Karpas-422 (cell line): ENCODE measurements around the gene GRIN2D. TPM values are rescaled to one million over a fixed set of nuclear protein-coding genes. Genes with fewer than 3 reads are reported as not detected.

Source experiments
- DNase-seq: peaks from one replicate; pipeline ENCODE4 v3.0.0-alpha.2; 2015
- H2AFZ ChIP-seq: fragments of 200-600 bp; sonication (generic); 2 replicates; pipeline ENCODE4 v1.6.1; 2014; ENCODE audit warnings: antibody characterized with exemption, low read length, mixed read lengths
- H3K27ac ChIP-seq: fragments of 200-600 bp; sonication (generic); 2 replicates; pipeline ENCODE4 v1.5.1; 2014; ENCODE audit warnings: mild to moderate bottlenecking, low read length, moderate library complexity
- H3K27me3 ChIP-seq: fragments of 200-600 bp; sonication (generic); 2 replicates; pipeline ENCODE4 v1.6.1; 2014; ENCODE audit warnings: low read length, mixed read lengths
- H3K36me3 ChIP-seq: fragments of 200-600 bp; sonication (generic); 2 replicates; pipeline ENCODE4 v1.6.1; 2014; ENCODE audit warnings: low read length, mixed read lengths; ENCODE audit not compliant: insufficient read depth
- H3K4me1 ChIP-seq: fragments of 200-600 bp; sonication (generic); 2 replicates; pipeline ENCODE4 v1.6.1; 2014; ENCODE audit warnings: mild to moderate bottlenecking, low read length, mixed read lengths
- H3K4me2 ChIP-seq: fragments of 200-600 bp; sonication (generic); 2 replicates; pipeline ENCODE4 v1.6.1; 2014; ENCODE audit warnings: low read length, low read depth, mild to moderate bottlenecking; ENCODE audit not compliant: poor library complexity, severe bottlenecking
- H3K4me3 ChIP-seq: fragments of 200-600 bp; sonication (generic); 2 replicates; pipeline ENCODE4 v1.5.1; 2014; ENCODE audit warnings: mild to moderate bottlenecking, antibody characterized with exemption, low read length, mixed read lengths
- H3K79me2 ChIP-seq: fragments of 200-600 bp; sonication (generic); 2 replicates; pipeline ENCODE4 v1.6.1; 2014; ENCODE audit warnings: mild to moderate bottlenecking, low read length, mixed read lengths
- H3K9ac ChIP-seq: fragments of 200-600 bp; sonication (generic); 2 replicates; pipeline ENCODE4 v1.6.0; 2014; ENCODE audit warnings: low read length
- H3K9me2 ChIP-seq: fragments of 200-600 bp; sonication (generic), shearing (Covaris generic); replicated peaks from 2 replicates; pipeline ENCODE4 v1.6.0; 2014; ENCODE audit warnings: mild to moderate bottlenecking, low read length, moderate library complexity; ENCODE audit not compliant: insufficient read depth
- H3K9me3 ChIP-seq: fragments of 300-700, 200-600 bp; sonication (generic); 2 replicates; pipeline ENCODE4 v1.6.1; 2014; ENCODE audit warnings: low read length, mixed read lengths
- H4K20me1 ChIP-seq: fragments of 200-600 bp; sonication (generic); 2 replicates; pipeline ENCODE4 v1.6.1; 2014; ENCODE audit warnings: mild to moderate bottlenecking, antibody characterized with exemption, low read length, low read depth; ENCODE audit not compliant: insufficient read depth
- total RNA-seq: library from RNA; depleted of rRNA; stranded (reverse); fragments of >200 nt; shearing (Covaris generic); gene quantifications from 2 replicates; pipeline ENCODE4 v1.2.3, GENCODE V29; 2014; ENCODE audit warnings: low replicate concordance

The GRIN2D gene
- total RNA-seq, 1 experiment from 2014 or later: not detected

DNA sequence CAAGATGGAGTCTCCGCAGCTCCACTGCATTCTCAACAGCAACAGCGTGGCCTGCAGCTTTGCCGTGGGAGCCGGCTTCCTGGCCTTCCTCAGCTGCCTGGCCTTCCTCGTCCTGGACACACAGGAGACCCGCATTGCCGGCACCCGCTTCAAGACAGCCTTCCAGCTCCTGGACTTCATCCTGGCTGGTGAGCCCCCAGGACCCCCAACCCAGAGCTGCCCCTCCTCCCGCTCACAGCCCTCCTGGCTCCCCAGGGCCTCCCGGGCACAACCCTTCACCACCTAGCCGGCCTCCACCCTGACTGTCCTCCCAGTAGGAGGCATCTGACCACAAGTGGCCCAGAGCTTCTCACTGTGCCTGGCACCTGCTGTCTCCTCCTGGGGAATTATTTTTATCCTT is 19.9 kb upstream of the GRIN2D start:
- no peak for DNase-seq
- Histone ChIP-seq H3K4me3 (no peak overlapping the region), H4K20me1 (no peaks in the 10 kb centered on the region), H3K9me3 (no peaks in the 10 kb centered on the region), H3K27ac (no peak overlapping the region), H3K79me2 (no peaks in the 10 kb centered on the region), H3K4me1 (no peaks in the 10 kb centered on the region), H3K27me3 (no peaks in the 10 kb centered on the region), H2AFZ (no peak overlapping the region), H3K36me3 (no peaks in the 10 kb centered on the region), H3K9me2 (no peaks in the 10 kb centered on the region), H3K4me2 (no peak overlapping the region), H3K9ac (no peak overlapping the region)

GRCh38 chr19:48378194-48378570 is 15.3 kb upstream of the GRIN2D start:
- no peaks in the 10 kb centered on the region; the same call in 1 of the 2 replicates for H3K36me3 ChIP-seq
- no peaks in the 10 kb centered on the region for H3K9me3 ChIP-seq
- H3K9ac ChIP-seq: no peak overlapping the region
- H3K4me2 ChIP-seq: no peak overlapping the region
- H3K27me3 ChIP-seq: no peaks in the 10 kb centered on the region
- no peak overlapping the region for H3K27ac ChIP-seq
- H4K20me1 ChIP-seq: no peaks in the 10 kb centered on the region
- DNase-seq: no peak
- H3K4me1 ChIP-seq: no peaks in the 10 kb centered on the region
- H3K4me3 ChIP-seq: no peak overlapping the region
- H2AFZ ChIP-seq: no peak overlapping the region
- H3K79me2 ChIP-seq: no peaks in the 10 kb centered on the region
- no peaks in the 10 kb centered on the region for H3K9me2 ChIP-seq

DNA sequence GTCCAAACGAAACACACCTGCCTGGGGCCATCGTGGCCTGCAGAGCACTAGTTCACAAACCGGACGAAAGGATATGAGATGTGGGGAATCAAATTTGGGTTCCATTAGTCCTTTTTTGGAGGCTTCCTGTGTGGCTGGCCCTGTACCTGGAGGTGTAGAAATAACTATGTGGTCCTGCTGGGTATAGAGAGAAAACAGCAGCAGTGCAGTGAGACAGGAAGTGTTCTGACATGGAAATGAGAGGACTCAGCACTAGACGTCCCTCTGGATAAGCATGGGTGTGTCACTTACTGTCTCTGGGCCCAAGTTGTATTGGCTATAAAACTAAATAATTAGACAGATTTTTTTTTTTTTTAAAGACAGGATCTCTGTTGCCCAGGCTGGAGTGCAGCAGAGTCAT is 14.4 kb upstream of the GRIN2D start:
- Histone ChIP-seq H2AFZ (no peak overlapping the region), H3K4me1 (no peaks in the 10 kb centered on the region), H4K20me1 (no peaks in the 10 kb centered on the region), H3K9ac (no peak overlapping the region), H3K27ac (no peak overlapping the region), H3K27me3 (no peaks in the 10 kb centered on the region), H3K4me3 (no peak overlapping the region), H3K9me3 (no peaks in the 10 kb centered on the region), H3K4me2 (no peak overlapping the region), H3K9me2 (no peaks in the 10 kb centered on the region), H3K36me3 (no peaks in the 10 kb centered on the region; the same call in 1 of the 2 replicates), H3K79me2 (no peaks in the 10 kb centered on the region)
- DNase-seq: no peak

DNA sequence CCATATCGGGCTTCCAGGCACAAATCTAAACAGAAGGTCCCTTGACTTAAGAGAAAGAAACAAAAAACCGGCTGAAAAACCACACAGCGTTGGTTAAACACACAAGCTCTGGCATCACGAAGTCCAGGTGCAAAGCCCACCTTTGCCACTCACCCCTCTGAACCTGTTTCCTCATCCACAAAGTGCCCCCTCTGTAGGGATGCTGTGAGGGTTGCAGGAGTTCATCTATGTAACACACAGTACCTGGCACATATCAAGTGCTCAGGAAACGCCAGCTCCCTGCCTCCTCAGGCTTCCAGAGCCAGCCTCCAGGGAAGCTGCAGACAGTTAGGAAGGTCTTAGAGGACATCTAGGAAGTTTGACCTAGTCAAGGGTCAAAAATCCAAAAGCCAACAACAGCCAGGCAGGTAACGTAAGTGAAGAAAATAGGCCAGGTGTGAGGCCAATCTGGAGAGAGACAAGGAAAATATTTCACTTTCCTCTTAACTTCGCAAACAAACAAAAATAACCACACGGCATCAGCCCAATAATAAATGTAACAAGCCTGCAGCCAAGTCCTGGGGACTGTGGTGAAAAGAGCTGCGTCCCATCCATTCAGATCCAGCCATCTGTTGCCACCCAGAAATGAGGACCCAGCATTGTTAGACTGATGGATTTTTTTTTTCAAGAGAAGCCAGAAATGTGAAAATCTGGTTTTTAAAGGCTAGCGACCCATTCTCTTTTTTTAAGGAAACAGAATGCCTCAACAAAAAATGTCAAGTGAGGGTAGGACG is 12.1 kb upstream of the GRIN2D start:
- Histone ChIP-seq H3K79me2 (no peaks in the 10 kb centered on the region), H3K9ac (no peak overlapping the region), H3K27ac (no peak overlapping the region), H4K20me1 (no peaks in the 10 kb centered on the region), H2AFZ (no peak overlapping the region), H3K27me3 (no peaks in the 10 kb centered on the region), H3K9me2 (no peaks in the 10 kb centered on the region), H3K4me1 (no peaks in the 10 kb centered on the region), H3K4me3 (no peak overlapping the region), H3K4me2 (no peak overlapping the region), H3K36me3 (peaks cover 7% of the 10 kb centered on the region), H3K9me3 (no peaks in the 10 kb centered on the region)
- DNase-seq: no peak

GRCh38 chr19:48382286-48382685 is 11.2 kb upstream of the GRIN2D start:
- no peaks in the 10 kb centered on the region for H4K20me1 ChIP-seq
- H3K27me3 ChIP-seq: no peaks in the 10 kb centered on the region
- H3K9ac ChIP-seq: no peak overlapping the region
- H3K4me1 ChIP-seq: no peaks in the 10 kb centered on the region
- no peak overlapping the region for H2AFZ ChIP-seq
- no peaks in the 10 kb centered on the region for H3K9me2 ChIP-seq
- H3K27ac ChIP-seq: no peak overlapping the region
- no peak overlapping the region for H3K4me3 ChIP-seq
- H3K36me3 ChIP-seq: peaks cover 7% of the 10 kb centered on the region
- no peaks in the 10 kb centered on the region for H3K79me2 ChIP-seq
- H3K9me3 ChIP-seq: no peaks in the 10 kb centered on the region
- no peak overlapping the region for H3K4me2 ChIP-seq
- no peak for DNase-seq

DNA sequence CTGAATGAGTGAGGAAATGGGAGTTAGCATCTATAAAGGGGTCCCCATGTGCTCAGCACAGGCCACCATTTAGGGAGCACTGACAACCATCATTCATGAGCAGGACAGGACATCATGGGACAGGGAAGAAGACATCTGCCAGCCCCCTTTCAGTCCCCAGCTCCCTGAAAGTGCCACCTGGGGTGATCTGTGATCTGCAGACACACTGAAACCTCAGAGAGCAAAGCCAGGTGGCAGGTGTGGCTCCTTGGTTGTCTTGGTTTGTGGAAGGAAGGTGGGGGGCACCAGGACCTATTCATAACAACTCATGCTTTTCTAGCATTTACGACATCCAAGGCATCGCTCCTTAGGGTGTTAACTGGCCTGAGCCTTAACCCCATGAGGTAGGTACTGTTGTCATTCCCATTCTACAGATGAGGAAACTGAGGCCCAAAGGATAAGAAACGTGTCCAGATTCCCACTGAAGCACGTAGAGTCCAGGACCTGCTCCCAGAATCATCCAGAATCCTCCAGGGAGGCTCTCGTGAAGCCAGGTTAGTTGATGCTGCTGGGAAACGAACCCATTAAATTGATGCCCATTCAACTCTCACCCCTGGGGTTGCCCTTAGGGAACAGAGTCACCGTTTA is 7.9 kb upstream of the GRIN2D start:
- peaks cover 4% of the 10 kb centered on the region for H3K4me1 ChIP-seq
- H2AFZ ChIP-seq: no peak overlapping the region
- no peaks in the 10 kb centered on the region for H4K20me1 ChIP-seq
- H3K27ac ChIP-seq: no peak overlapping the region
- no peak overlapping the region for H3K4me2 ChIP-seq
- peaks cover 18% of the 10 kb centered on the region for H3K36me3 ChIP-seq
- no peak for DNase-seq
- peaks cover 15% of the 10 kb centered on the region for H3K79me2 ChIP-seq
- no peaks in the 10 kb centered on the region for H3K9me2 ChIP-seq
- H3K27me3 ChIP-seq: no peaks in the 10 kb centered on the region
- no peaks in the 10 kb centered on the region for H3K9me3 ChIP-seq
- no peak overlapping the region for H3K4me3 ChIP-seq
- no peak overlapping the region for H3K9ac ChIP-seq

DNA sequence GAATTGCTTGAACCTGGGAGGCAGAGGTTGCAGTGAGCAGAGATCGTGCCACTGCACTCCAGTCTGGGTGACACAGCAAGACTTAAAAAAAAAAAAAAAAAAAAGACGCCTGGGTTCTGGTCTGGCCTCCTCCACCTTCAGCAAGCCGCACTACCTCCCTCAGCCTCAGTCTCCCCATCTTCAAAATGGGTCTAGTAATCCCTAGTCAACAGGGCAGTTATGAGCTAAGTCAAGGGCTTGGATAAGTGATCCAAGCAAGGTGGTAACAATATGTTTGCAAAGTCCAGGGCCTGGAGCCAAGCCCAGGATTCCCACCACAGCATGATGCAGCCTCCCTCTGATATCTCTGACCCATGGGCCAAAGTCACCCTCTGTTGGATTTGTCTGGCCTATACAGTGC is 6.5 kb upstream of the GRIN2D start:
- Histone ChIP-seq H3K9me2 (no peaks in the 10 kb centered on the region), H3K4me3 (no peak overlapping the region), H3K36me3 (peaks cover 18% of the 10 kb centered on the region), H3K27me3 (no peaks in the 10 kb centered on the region), H4K20me1 (no peaks in the 10 kb centered on the region), H2AFZ (no peak overlapping the region), H3K27ac (no peak overlapping the region), H3K9ac (no peak overlapping the region), H3K79me2 (peaks cover 23% of the 10 kb centered on the region), H3K4me1 (peaks cover 7% of the 10 kb centered on the region), H3K9me3 (no peaks in the 10 kb centered on the region), H3K4me2 (no peak overlapping the region)
- DNase-seq: no peak

GRCh38 chr19:48390188-48391099 is 3.0 kb upstream of the GRIN2D start:
- Histone ChIP-seq H3K4me1 (peaks cover 7% of the 10 kb centered on the region), H3K4me2 (peak overlapping the region; percentile 85), H3K9ac (peak overlapping the region; percentile 97), H3K27me3 (no peaks in the 10 kb centered on the region), H4K20me1 (no peaks in the 10 kb centered on the region), H3K27ac (peak overlapping the region; percentile 75), H2AFZ (no peak overlapping the region), H3K36me3 (peaks cover 14% of the 10 kb centered on the region), H3K4me3 (peak overlapping the region; percentile 90), H3K9me2 (no peaks in the 10 kb centered on the region), H3K79me2 (peaks cover 23% of the 10 kb centered on the region), H3K9me3 (no peaks in the 10 kb centered on the region)
- DNase-seq: peak; percentile 87
